HG02884 (cell line): ENCODE results near the gene GSC2.
"Not testable (repeated sequence)": the region's sequence is repeated elsewhere in the genome, so short reads cannot be mapped to it uniquely, and the experiment has no call there.

ENCODE experiments used
- ATAC-seq: cut with Tn5 transposase; IDR thresholded peaks from one replicate; pipeline ENCODE4 v1.9.1; 2021; ENCODE audit warnings: mild to moderate bottlenecking, moderate library complexity; ENCODE audit not compliant: unreplicated experiment

GSC2 gene

GRCh38 chr22:19164425-19164824, 14.3 kb upstream of the GSC2 start:
- no peak for ATAC-seq

- not testable (repeated sequence) for ATAC-seq
Measured at GRCh38 chr22:19158649-19159048, 8.6 kb upstream of the GSC2 start.

- not testable (repeated sequence) for ATAC-seq
Measured at GRCh38 chr22:19156109-19156508, 6.0 kb upstream of the GSC2 start.

GRCh38 chr22:19152942-19153883, 3.1 kb upstream of the GSC2 start:
- ATAC-seq = no peak

- ATAC-seq = no peak
Measured at GRCh38 chr22:19151329-19152191, 1.5 kb upstream of the GSC2 start.

- no peak for ATAC-seq
Measured at GRCh38 chr22:19150482-19151328, 613 bp upstream of the GSC2 start.

- ATAC-seq = no peak
Measured at GRCh38 chr22:19149047-19149883, 827 bp downstream of the GSC2 start.

GRCh38 chr22:19148417-19149046, 1.6 kb downstream of the GSC2 start:
- no peak for ATAC-seq

- ATAC-seq = no peak
Measured at GRCh38 chr22:19147195-19147780, 2.8 kb downstream of the GSC2 start.

- ATAC-seq = no peak
Measured at GRCh38 chr22:19146215-19146968, 3.7 kb downstream of the GSC2 start.

GRCh38 chr22:19143967-19144400, 6.1 kb downstream of the GSC2 start:
- ATAC-seq = no peak

- ATAC-seq = no peak
Measured at GRCh38 chr22:19143212-19143611, 6.9 kb downstream of the GSC2 start.

GRCh38 chr22:19142394-19142793, 7.7 kb downstream of the GSC2 start:
- ATAC-seq = no peak

GRCh38 chr22:19139974-19140373, 10.1 kb downstream of the GSC2 start:
- ATAC-seq = no peak

- no peak for ATAC-seq
Measured at GRCh38 chr22:19139001-19139356, 11.1 kb downstream of the GSC2 start.

GRCh38 chr22:19138217-19139000, 11.7 kb downstream of the GSC2 start:
- no peak for ATAC-seq

- ATAC-seq = no peak
Measured at GRCh38 chr22:19137384-19138216, 12.5 kb downstream of the GSC2 start.
